ENCODE measurements around the gene TLX2. TPM values are rescaled to one million over a fixed set of nuclear protein-coding genes. Genes with fewer than 3 reads are reported as not detected.

TLX2 gene
- total RNA-seq: not detected in 2 replicates

DNA sequence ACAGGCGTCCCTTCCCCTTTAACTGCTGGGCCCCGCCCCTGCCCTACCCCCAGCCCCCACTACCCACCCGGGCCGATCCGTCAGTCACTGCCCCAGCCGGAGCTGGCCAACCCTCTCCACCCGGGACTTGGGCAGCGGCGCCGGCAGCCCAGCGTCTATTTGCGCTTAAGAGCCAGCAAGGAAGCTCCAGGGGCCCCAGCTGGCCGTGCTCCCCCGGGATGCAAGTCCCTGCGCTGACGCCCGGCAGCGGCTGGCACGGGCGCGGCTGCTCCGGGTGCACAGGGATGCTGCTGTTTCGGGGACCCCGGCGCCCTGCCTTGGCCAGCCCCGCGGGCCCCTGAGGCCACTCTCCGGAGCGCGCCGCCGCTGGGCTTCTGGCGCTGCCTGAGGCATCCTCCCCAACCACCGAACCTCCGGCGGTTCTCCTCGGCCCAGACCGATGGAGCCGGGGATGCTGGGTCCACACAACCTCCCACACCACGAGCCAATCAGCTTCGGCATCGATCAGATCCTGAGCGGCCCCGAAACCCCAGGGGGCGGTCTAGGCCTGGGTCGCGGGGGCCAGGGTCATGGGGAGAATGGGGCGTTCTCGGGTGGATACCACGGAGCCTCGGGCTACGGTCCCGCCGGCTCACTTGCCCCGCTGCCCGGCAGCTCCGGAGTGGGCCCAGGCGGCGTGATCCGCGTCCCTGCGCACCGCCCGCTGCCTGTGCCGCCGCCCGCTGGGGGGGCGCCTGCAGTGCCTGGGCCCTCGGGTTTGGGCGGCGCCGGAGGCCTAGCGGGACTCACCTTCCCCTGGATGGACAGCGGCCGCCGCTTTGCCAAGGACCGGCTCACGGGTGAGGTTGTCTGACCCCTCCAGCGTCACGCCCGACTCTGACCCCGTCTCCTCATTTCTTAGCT lies at the start of gene TLX2:
Gene TLX2, plus strand, starts transcription at position 83 of the 903 bp plus-strand sequence. Its CDS starts 357 bp downstream, at position 440.

DNA sequence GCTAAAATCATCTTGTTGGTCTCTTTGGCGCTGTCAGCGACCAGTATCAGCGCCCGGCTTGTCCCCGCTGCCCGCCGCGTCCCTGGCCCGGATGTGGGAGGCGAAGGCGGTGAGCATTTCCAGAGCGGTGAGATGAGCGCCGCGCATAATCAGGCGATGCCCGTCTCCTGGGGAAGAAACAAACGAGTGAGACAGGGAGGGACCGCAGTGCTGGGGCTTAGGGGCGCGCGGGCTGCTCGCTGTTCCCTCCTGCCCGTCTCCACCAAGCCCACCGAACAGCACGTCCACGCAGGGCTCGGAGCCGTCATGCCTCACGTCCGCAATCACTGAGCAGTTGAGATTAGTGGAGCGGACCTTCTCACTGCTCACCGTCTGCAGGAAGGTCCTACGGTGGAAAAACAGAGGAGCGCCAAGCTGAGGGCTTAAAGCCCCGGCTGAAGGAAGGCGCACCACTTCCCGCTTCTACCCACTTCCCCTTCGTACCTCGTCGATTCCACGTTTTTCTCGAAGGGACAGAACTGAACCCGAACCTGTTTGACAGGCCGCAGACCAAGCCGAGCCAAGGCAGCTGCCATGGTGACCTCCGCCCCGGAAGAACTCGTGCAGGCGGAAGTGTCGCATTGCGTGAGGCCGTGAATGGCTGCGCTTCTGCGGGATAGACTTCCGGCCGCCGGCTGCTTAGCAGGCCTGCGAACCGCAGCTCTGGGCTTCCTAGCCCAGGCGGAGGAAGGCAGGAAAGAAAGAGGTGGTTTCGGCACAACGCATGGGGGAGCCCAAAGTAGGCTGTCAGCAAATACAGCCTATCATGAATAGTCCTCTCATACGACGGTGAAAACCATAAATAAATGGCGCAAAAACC lies 41.9 kb upstream of the TLX2 start, which contains the start of gene MRPL53:
Gene MRPL53, minus strand, starts transcription at position 595 of the 859 bp plus-strand sequence. Its CDS starts 20 bp downstream, at position 575.

DNA sequence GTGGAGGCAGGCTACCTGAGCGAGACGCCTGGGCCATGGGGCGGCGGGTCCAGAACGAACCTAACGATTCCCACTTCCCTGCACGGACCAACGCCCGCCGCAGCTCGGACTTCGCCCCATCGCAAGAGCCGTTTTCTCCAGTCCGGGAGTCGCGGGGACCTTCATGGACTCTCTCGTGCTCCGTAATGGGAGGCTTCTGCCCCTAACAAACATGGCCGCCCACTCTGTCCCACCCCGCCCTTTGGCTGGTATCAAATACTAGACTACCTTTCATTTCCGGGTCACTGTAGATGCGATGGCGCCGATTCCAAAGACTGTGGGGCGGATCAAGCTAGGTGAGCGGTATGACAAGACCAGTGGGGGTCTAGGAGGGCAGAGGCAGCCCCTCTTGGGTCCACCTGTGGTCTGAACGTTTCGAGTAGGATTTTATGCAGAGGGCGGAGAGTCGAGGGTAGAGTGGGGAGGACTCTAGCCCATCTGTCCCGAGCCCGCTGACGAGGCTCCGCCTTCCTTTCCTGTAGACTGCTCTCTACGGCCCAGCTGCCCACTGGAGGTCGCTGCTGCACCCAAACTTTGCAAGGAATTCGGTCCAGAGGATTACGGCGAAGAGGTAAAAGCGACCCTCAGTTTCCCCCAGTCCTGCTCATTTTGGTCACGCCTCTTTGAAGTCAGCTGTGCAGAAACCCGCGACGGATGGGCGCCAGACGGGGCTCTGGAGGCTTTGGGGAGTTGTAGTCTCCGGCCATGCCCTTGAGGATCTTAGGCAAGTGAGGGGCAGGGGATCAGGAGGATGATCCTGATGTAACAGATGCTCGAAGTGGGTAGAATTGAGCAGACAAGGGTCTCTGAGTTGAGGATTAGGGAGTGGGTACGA lies 31.2 kb upstream of the TLX2 start, which contains the start of the genes CCDC142 and TTC31:
Gene CCDC142, minus strand, starts transcription at position 198 of the 874 bp plus-strand sequence. Its CDS starts 161 bp downstream, at position 37.
Gene TTC31, plus strand, starts transcription at position 281 of the 874 bp plus-strand sequence. Its CDS starts 15 bp downstream, at position 296.

DNA sequence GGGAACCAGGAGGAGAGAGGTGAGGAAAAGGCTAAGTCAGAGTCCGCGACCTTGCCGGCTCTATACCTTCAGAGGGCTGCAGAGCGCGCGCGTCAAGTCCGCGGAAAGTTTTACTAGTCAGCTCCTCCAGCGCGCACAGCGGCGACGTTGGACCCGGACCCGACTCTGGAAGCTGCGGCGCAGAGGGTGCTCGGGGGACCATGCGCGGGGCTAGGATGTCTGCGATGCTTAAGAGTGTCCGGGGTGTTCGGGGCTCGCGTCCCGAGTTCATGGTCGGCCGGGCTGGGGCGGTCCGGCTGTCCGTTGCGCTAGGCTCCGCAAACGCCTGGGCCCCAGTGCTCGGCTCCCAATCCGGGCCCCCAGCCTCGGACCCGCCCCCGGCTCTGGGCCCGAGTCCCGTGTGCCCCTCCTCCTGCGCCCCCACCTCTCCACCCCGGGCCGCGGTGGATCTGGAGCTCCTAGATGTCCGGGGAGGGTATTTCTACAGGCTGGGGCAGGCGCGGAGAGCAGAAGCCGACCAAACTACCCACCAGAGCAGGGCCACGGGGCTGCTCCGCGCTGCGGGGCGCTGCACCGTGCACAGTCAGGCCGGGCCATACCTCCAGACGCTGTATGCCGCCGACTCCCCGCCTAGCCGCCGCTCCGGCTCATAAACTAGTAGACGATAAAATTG lies 14.8 kb upstream of the TLX2 start, which contains the start of gene LBX2:
Gene LBX2, minus strand, starts transcription at position 337 of the 673 bp plus-strand sequence. Its CDS starts 66 bp downstream, at position 271.

DNA sequence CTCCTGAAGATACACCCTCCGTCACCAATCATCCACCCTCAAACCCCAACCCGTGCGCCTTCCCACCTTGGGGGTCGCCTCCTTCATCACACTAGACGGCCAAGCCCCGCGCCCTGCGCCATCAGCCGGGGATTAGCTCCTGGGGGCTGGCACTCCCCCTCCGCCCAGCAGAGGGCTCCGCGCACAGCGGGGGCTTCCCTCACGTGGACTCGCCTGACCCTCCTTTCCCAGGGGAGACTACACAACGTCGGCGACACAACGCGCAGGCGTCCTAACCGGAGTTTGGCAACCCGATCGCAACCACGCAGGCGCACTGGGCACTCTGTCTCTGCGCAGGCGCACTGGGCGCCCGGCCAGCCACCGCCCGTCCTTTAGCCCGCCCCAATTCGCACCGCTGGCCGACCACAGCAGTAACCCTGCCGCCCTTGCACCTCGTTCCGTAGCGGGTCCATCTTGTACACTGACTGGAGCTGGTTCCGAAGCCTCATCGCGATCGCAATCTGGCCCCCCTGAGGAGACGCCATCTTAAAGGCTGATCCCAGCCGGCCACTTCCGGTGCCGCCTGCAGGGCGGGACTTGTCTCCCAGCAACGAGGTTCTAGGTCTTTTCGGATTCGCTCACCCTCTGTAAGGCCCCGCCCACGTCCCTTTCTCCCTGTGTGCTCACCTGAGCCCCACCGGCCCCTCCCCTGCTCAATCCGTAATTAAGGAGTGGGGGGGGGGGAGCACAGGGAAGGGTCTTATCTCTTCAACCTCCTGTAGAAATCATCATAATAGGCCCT lies 6.9 kb upstream of the TLX2 start, which contains the start of gene PCGF1:
Gene PCGF1, minus strand, starts transcription at position 551 of the 781 bp plus-strand sequence. Its CDS starts 27 bp downstream, at position 524.

DNA sequence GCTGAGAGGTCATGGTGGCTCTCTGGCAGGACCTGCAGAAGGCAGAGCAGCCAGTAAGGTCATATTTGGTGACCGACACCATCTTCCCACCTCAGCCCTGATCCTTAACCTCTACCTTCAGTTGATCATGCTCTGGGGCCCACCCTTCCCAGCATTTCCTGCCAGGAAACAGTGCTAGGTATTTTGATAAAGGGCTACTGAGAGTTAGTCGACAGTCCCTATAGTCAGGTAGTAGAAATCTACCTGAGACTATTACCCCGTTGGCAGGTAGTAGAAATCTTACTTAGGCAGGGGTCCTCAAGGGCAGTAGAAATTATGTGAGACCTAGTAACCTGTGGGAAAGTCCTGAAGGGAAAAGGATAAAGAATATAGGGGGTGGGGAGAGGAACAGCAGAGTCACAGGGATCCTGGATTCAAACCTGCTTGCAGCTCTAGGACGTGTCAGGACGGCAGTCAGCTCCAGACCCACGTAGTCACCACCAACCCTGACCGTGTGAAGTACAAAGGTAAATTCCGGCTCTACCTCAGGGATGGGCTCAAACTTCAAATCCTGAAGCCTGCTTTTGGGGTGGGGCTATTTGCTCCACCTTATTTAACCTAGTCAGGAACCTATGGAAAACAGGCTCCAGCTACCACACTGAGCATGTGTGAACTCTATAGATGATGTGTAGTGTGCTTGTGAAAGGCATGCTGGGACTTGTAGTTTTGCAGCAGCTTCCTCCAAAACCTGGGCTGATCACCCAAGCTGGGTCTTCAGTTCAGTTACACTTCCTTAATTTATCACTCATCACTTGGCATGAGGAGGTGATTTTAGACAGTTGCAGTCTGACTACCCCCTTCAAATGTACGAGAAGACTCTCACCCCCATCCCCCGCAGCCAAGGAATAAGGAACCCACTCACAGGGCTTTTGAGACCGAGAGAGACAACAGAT lies 11.7 kb downstream of the TLX2 start, which contains the start of gene DQX1:
Gene DQX1, minus strand, starts transcription at position 515 of the 932 bp plus-strand sequence. Its CDS starts 502 bp downstream, at position 13.

DNA sequence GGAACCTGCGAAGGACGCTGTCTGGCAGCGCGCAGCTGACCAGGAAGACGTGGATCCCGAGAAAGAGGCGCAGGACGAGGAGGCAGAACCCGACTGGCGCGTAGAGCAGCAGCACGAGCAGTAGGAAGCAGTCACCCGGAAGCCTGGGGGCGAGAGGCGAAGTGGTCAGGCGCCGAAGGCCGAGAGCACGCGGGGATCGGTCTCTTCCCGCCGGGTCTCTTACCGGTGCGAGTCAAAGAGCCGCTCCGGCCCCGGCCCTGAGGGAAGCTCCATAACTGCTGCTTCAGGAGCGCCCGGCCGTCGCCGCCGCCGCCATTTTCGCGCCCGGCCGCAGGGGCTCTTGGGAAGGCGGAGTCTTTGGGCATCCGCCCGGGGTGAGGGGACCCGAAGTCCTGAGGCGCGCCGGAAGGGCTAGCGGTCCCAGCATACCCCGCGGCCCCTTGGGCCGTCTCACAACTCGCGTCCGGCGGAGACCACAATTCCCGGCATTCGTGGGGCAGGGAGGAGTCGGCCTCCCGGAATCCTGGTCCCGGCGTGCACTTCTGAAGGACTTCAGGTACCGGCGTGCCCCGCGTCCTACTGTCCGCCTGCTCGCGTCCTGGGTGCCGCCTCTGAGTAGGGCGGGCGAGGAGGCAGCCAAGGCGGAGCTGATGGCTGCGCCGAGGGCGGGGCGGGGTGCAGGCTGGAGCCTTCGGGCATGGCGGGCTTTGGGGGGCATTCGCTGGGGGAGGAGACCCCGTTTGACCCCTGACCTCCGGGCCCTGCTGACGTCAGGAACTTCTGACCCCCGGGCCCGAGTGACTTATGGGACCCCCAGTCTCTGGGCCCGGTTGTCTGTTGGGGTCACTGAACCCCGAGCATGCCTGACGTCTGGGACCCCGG lies 15.3 kb downstream of the TLX2 start, which contains the start of the genes AUP1 and HTRA2:
Gene AUP1, minus strand, starts transcription at position 350 of the 882 bp plus-strand sequence. Its CDS starts 77 bp downstream, at position 273.
Gene HTRA2, plus strand, starts transcription at position 577 of the 882 bp plus-strand sequence. Its CDS starts 74 bp downstream, at position 651.

DNA sequence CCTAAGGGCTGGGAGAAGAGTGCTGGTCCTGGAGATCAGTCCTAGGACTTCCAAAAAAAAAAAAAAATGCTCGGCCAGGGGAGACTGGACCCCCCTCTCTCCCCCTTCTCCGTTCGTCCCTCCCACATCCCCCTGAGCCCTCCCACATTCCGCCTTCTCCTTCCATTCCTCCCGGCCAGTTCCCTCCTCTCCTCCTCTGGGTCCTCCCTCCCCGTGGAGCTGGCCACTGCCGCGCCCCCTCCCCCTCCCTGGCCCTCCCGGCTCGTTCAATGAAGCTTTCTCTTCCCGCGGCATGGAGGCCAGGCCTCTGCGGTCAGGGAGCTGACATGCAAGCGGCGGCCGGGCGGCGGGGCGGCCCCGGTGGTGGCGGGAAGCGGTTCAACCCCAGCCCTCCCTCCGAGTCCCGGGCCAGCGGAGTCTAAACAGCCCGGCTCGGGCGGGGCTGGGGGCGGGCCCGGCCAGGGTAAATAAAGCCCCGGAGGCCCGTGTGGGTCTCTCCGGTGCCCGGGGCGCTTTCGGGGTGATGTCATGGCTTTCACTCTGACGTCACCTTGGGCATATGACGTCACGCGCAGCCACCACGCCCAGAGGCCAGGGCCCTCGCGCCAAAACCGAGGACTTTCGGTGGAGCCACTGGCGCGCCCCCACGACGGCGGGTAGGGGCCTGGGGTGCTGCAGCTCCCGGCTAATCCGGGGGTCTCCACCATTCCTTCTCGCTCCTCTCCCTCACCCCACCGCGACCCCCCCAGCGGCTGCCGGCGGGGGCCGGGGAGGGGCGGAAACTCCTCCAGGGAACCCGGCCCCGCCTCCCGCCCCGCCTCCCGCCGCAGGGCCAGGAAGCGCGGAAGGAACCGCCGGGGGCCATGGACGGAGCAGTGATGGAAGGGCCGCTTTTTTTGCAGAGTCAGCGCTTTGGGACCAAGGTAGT lies 39.9 kb downstream of the TLX2 start, which contains the start of the genes DOK1 and LOXL3:
Gene DOK1, plus strand, starts transcription at position 829 of the 928 bp plus-strand sequence. Its CDS starts 35 bp downstream, at position 864.
Gene LOXL3, minus strand, starts transcription at position 51 of the 928 bp plus-strand sequence. CDS start 1,308 bp downstream, outside the sequence.

Other genes with a start within 250 kb of the TLX2 start
- gene SLC4A5, start 171.0 kb upstream of the TLX2 start, total RNA-seq: 0.25 and 0.44 TPM in 2 replicates
- gene DCTN1, start 134.1 kb upstream of the TLX2 start, total RNA-seq: 196 and 294 TPM in 2 replicates
- gene C2orf81, start 92.8 kb upstream of the TLX2 start, total RNA-seq: 1.00 and 1.4 TPM in 2 replicates
- 51.6 and 103 TPM in 2 replicates for gene WDR54, start 92.7 kb upstream of the TLX2 start, total RNA-seq
- gene RTKN, start 72.5 kb upstream of the TLX2 start, total RNA-seq: 12.9 and 14.6 TPM in 2 replicates
- 10.7 and 15.2 TPM in 2 replicates for gene INO80B, start 59.4 kb upstream of the TLX2 start, total RNA-seq
- 20.9 and 41.9 TPM in 2 replicates for gene WBP1, start 56.0 kb upstream of the TLX2 start, total RNA-seq
- gene MOGS, start 49.1 kb upstream of the TLX2 start, total RNA-seq: 68.3 and 86.0 TPM in 2 replicates
- 26.2 and 35.7 TPM in 2 replicates for gene MRPL53, start 41.8 kb upstream of the TLX2 start, total RNA-seq
- gene CCDC142, start 31.5 kb upstream of the TLX2 start, total RNA-seq: 23.0 and 24.2 TPM in 2 replicates
- gene TTC31, start 31.4 kb upstream of the TLX2 start, total RNA-seq: 24.4 and 26.9 TPM in 2 replicates
- 1.4 and 2.0 TPM in 2 replicates for gene LBX2, start 14.8 kb upstream of the TLX2 start, total RNA-seq
- 27.1 and 29.6 TPM in 2 replicates for gene PCGF1, start 6.8 kb upstream of the TLX2 start, total RNA-seq
- gene DQX1, start 11.8 kb downstream of the TLX2 start, total RNA-seq: 0.11 and 0.12 TPM in 2 replicates
- 78.6 and 82.2 TPM in 2 replicates for gene AUP1, start 15.3 kb downstream of the TLX2 start, total RNA-seq
- gene HTRA2, start 15.5 kb downstream of the TLX2 start, total RNA-seq: 43.6 and 51.2 TPM in 2 replicates
- gene LOXL3, start 39.5 kb downstream of the TLX2 start, total RNA-seq: 12.1 and 28.0 TPM in 2 replicates
- 24.6 and 35.0 TPM in 2 replicates for gene DOK1, start 40.3 kb downstream of the TLX2 start, total RNA-seq
- under 0.01 and 0.12 TPM in 2 replicates for gene M1AP, start 133.9 kb downstream of the TLX2 start, total RNA-seq
- gene SEMA4F, start 139.8 kb downstream of the TLX2 start, total RNA-seq: 10.0 and 12.4 TPM in 2 replicates

Data from uterine smooth muscle cell (primary cell).